Measurements from ENCODE around the gene SLC39A1. TPM values are rescaled to one million over a fixed set of nuclear protein-coding genes. Genes with fewer than 3 reads are reported as not detected.

Gene SLC39A1
- total RNA-seq, 1 donor from 2014 or later: 108 TPM

DNA sequence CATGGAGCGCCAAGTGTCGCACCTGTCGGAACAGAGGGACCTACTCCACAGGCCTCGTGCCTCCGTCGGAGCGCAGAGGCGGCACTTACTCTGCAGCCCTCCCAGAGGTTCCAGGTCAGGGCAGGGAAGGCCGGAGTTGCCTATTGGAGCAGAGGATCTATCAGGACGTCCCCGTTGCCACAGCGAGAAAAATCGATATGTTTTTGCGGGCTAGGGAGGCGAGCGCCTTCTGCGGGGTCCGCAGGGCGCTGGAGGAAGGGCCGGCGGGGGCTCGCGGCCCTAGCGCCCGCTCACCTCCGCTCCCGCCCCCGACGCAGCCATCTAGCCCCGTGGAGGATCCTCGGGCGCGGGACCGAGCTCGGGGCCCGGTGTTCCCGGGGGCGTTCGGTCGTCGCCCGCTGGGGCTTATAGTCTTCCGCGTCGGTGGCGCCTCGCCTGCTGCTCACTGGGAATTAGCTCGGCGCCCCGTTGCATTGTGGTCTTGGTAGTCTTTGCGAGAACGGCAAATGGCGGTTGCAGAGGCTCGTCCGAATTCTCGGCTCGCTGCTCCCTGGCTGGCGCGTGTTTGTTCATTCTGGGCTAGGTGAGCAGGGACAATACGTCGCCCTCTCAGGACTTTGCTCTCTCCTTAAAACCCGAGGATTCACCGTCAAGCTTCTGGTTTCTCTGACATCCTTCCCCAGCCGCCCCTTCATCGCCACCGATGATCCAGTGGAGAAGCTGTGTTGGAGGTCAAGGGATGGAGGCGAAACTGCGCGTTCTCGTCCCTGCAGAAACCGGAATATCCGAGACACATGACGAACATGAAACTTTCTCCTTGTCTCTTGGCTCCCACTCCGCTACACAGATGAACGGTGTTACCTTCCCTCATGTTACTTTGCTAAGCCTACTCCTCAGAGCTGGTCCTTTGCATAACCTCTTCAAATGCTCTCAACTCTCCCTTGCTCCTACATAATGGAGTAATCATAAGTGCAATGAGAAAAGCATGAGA, 14.2 kb upstream of the SLC39A1 start, which contains the start of gene JTB:
Gene JTB (minus strand): TSS at position 425 of the 991 bp plus-strand sequence. CDS start 422 bp downstream, at position 3.
- Histone ChIP-seq H3K36me3 (ENCODE audit: control insufficient read depth, insufficient read depth, low read length) (peaks cover 17% of the 10 kb centered on the region), H3K4me3 (ENCODE audit: low read depth, low read length) (peak within 1 kb of the TSS; percentile 76), H3K27me3 (ENCODE audit: control insufficient read depth, insufficient read depth, low read length) (no peaks in the 10 kb centered on the region)
- FAIRE-seq (no peak), DNase-seq (ENCODE audit: low read depth) (peak; percentile 70)
- TF ChIP-seq, protein P1, sequence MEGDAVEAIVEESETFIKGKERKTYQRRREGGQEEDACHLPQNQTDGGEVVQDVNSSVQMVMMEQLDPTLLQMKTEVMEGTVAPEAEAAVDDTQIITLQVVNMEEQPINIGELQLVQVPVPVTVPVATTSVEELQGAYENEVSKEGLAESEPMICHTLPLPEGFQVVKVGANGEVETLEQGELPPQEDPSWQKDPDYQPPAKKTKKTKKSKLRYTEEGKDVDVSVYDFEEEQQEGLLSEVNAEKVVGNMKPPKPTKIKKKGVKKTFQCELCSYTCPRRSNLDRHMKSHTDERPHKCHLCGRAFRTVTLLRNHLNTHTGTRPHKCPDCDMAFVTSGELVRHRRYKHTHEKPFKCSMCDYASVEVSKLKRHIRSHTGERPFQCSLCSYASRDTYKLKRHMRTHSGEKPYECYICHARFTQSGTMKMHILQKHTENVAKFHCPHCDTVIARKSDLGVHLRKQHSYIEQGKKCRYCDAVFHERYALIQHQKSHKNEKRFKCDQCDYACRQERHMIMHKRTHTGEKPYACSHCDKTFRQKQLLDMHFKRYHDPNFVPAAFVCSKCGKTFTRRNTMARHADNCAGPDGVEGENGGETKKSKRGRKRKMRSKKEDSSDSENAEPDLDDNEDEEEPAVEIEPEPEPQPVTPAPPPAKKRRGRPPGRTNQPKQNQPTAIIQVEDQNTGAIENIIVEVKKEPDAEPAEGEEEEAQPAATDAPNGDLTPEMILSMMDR (IDR thresholded peaks at IDR 0.05; ENCODE audit: insufficient read depth, low read length, severe bottlenecking): no peak

DNA sequence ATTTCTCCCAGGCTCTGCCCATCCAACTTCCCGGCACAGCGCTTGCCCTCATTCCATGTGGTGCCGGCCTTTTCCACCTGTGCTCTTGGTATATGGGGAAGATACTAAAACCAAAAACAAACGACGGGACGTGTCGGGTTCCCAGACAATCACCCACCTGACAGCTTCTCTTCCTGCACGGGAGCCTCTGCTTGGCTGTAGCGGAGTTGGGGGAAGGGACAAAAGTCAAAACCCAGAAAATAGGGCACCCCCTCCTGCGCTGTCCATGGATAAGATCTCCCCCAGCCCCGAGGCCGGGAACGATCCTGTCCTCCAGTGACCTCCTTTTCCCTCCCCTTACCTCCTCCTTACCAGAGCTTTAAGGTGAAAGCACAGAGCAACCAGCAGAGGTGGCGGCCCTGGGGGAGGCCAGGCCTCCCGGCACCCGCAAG, 13.5 kb upstream of the SLC39A1 start:
- H3K27me3 ChIP-seq (ENCODE audit: control insufficient read depth, insufficient read depth, low read length): no peaks in the 10 kb centered on the region
- no peak for FAIRE-seq
- peaks cover 16% of the 10 kb centered on the region for H3K36me3 ChIP-seq (ENCODE audit: control insufficient read depth, insufficient read depth, low read length)
- DNase-seq (ENCODE audit: low read depth): no peak
- TF ChIP-seq, protein P1 (IDR thresholded peaks at IDR 0.05; ENCODE audit: insufficient read depth, low read length, severe bottlenecking): no peak
- peak overlapping the region; percentile 76 for H3K4me3 ChIP-seq (ENCODE audit: low read depth, low read length)

DNA sequence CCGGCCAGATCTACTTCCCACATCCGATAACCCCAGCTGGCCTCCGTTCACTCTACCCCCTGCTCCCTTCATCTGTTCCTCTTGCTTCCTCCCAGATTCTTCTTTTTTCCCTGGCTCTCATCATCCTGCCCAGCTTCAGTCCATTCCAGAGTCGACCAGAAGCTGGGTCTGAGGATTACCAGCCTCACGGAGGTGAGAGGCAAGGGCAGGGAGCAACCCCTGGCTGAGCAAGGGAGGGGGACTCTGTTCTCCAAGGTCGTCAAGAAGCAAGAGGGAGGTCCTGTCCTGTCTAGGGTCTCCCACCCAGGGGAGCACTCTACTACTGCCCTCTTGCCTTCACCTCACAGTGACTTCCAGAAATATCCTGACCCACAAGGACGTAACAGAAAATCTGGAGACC, 10.2 kb upstream of the SLC39A1 start:
- no peak for DNase-seq (ENCODE audit: low read depth)
- no peak overlapping the region for H3K4me3 ChIP-seq (ENCODE audit: low read depth, low read length)

DNA sequence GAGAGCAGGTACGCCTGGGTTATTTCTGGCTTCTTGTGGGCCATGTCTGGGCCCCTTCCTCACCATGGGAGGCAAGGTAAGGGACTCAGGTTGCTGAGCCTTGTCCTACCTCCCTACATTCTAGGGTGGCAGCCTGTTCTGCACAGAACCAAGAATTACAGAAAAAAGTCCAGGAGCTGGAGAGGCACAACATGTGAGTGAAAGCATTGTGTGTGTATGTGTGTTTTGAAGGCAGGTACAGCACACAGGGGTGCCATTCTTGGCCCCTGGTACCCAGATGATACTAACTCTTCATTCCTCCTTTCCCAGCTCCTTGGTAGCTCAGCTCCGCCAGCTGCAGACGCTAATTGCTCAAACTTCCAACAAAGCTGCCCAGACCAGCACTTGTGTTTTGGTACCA, 9.7 kb upstream of the SLC39A1 start:
- TF ChIP-seq, protein P1 (IDR thresholded peaks at IDR 0.05; ENCODE audit: insufficient read depth, low read length, severe bottlenecking): no peak
- peaks cover 16% of the 10 kb centered on the region for H3K36me3 ChIP-seq (ENCODE audit: control insufficient read depth, insufficient read depth, low read length)
- H3K27me3 ChIP-seq (ENCODE audit: control insufficient read depth, insufficient read depth, low read length): no peaks in the 10 kb centered on the region
- H3K4me3 ChIP-seq (ENCODE audit: low read depth, low read length): no peak overlapping the region
- no peak for DNase-seq (ENCODE audit: low read depth)
- FAIRE-seq: no peak

More for the DNA sequence above, 10.2 kb upstream of the SLC39A1 start:
- no peaks in the 10 kb centered on the region for H3K27me3 ChIP-seq (ENCODE audit: control insufficient read depth, insufficient read depth, low read length)
- FAIRE-seq: no peak
- TF ChIP-seq, protein P1 (IDR thresholded peaks at IDR 0.05; ENCODE audit: insufficient read depth, low read length, severe bottlenecking): no peak
- peaks cover 16% of the 10 kb centered on the region for H3K36me3 ChIP-seq (ENCODE audit: control insufficient read depth, insufficient read depth, low read length)

DNA sequence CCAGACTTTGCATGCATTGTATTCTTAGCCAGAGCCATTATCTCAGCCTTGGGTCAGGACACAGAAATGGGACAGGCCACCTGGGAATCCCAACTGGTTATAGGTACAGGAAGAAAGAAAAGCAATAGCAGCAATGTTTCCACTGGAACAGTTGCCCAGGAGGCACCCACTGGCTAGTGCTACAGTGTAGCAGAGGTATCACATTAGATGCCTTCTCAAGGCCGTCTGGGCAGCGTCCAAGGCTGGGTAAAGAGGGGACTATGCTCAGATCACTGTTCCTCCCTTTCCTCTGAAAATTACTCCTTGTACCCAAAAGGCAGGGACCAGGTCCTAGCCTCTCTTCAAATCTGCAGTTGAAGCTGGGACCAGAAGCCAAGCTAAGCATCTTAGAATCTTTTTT, 7.0 kb upstream of the SLC39A1 start:
- no peak overlapping the region for H3K4me3 ChIP-seq (ENCODE audit: low read depth, low read length)
- TF ChIP-seq, protein P1 (IDR thresholded peaks at IDR 0.05; ENCODE audit: insufficient read depth, low read length, severe bottlenecking): no peak
- no peak for DNase-seq (ENCODE audit: low read depth)
- peaks cover 12% of the 10 kb centered on the region for H3K36me3 ChIP-seq (ENCODE audit: control insufficient read depth, insufficient read depth, low read length)
- H3K27me3 ChIP-seq (ENCODE audit: control insufficient read depth, insufficient read depth, low read length): no peaks in the 10 kb centered on the region
- FAIRE-seq: no peak

Data from bronchial epithelial cell (primary cell).